ENCODE data around the gene FLT3.
"Not testable (repeated sequence)": the region's sequence is repeated elsewhere in the genome, so short reads cannot be mapped to it uniquely, and the experiment has no call there.

The FLT3 gene

GRCh38 chr13:27972478-27972820 lies 127.9 kb downstream of the FLT3 start:
- no peak for DNase-seq (ENCODE audit: low read depth in 2 of 2)

- DNase-seq (ENCODE audit: low read depth in 2 of 2), result no peak
Measured at GRCh38 chr13:27971776-27972477, 128.4 kb downstream of the FLT3 start.

- no peak for DNase-seq (ENCODE audit: low read depth in 2 of 2)
Measured at GRCh38 chr13:27971236-27971645, 129.1 kb downstream of the FLT3 start.

- DNase-seq (ENCODE audit: low read depth in 2 of 2), result no peak
Measured at GRCh38 chr13:27970382-27971235, 129.8 kb downstream of the FLT3 start.

DNA sequence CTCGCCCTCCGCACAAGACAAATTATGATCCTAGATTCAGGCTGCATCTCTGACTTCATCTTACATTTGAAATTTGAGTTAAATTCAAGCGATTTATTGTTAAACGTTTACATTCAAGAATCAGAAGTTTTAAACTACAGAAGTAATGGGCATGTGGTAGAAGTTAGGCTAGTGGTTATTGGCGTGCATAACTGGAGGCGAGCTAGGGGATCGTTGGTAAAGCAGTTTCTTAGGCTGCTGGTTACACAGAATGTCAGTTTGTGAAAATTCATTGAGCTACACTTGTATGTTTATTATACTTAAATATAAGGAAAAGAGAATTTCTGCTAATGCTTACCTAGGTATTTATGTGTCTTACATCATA lies 130.5 kb downstream of the FLT3 start:
- DNase-seq (ENCODE audit: low read depth in 2 of 2), result no peak

GRCh38 chr13:27969082-27969865 lies 131.1 kb downstream of the FLT3 start, which contains the start of gene CDX2:
TSS of gene CDX2 (minus strand) at chr13:27969315. CDS start at chr13:27969006, 309 bp downstream.
- DNase-seq (ENCODE audit: low read depth in 2 of 2), result no peak

- DNase-seq (ENCODE audit: low read depth in 2 of 2), result no peak
Measured at GRCh38 chr13:27968316-27969081, 131.9 kb downstream of the FLT3 start.

DNA sequence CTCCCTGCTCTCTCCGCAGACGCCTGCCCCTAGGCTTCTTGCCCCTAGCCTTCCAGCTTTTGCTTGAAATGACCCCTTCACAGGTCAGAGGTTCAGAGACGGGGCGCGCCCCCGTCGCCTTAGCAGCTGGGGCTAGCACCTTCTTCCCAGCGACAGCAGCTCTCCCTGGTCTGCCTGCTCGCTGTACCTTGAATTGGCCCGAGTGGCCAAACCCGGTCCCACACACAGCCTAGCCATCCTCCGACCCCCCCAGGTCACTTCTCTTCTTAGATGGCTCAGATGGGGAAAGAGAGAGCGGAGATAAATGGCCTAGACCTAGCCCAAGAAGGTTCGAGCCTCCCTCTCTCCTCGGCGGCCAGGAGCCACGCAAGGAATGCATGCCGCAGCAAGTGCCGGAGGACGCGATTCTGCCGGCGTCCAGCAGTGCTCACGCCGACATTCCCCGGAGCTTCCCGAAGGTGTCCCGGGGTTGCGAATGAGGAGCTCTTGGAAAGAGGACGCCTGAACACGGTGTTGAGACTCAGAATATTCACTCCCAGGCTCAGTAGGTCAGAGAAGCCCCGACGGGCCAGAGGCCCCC lies 132.6 kb downstream of the FLT3 start:
- no peak for DNase-seq (ENCODE audit: low read depth in 2 of 2)

DNA sequence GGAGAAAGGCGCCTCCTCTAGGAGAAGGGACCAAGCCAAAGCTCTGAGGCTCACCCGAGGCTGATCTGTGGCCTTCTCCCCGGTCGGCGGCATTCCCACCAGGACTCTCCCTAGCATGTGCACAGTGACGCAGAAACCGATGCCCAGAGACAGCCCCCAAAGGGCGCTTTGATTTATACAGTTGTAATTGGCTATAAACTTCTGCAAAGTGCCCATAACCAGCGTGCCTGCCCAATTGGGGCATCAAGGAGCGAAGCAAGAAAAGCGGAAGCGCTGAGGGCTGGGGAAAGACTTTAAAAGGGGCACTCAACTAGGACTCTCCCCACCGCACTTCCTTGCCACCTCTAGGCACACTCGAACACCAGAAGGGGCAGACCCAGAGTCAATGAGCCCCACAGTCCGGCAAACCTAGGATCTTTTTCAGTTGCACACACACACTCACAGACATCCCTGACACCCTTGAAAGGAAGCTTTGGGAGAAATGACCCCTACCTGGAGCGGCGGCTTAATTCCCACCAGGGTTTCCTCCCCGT lies 133.1 kb downstream of the FLT3 start:
- no peak for DNase-seq (ENCODE audit: low read depth in 2 of 2)

DNA sequence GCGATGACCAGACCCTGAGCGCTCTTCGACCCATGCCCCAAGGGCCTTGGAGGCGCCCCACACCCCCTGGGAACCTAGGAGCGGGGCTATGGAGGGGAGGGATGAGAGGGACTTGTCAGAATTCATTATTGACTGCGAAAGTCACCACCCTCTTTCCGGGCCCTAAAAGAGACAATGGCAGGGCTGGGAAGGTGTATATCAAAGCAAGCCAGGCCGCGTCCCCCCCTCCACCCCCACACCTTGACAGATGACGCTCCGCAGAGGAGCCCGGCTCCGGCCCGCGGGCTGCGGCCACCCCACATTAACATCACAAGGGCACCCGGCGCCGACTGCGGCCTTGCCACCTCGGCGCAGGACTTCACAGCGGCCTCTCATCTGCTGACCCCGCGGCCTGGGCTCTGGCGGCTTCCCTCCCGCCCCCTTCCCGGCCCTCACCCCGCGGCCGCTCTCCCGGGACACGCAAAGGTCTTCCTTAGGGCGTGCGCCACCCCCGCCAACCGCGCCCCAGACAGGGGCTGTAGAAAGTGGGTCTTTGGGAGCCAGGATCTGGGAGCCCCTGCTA lies 133.7 kb downstream of the FLT3 start:
- DNase-seq (ENCODE audit: low read depth in 2 of 2), result no peak

DNA sequence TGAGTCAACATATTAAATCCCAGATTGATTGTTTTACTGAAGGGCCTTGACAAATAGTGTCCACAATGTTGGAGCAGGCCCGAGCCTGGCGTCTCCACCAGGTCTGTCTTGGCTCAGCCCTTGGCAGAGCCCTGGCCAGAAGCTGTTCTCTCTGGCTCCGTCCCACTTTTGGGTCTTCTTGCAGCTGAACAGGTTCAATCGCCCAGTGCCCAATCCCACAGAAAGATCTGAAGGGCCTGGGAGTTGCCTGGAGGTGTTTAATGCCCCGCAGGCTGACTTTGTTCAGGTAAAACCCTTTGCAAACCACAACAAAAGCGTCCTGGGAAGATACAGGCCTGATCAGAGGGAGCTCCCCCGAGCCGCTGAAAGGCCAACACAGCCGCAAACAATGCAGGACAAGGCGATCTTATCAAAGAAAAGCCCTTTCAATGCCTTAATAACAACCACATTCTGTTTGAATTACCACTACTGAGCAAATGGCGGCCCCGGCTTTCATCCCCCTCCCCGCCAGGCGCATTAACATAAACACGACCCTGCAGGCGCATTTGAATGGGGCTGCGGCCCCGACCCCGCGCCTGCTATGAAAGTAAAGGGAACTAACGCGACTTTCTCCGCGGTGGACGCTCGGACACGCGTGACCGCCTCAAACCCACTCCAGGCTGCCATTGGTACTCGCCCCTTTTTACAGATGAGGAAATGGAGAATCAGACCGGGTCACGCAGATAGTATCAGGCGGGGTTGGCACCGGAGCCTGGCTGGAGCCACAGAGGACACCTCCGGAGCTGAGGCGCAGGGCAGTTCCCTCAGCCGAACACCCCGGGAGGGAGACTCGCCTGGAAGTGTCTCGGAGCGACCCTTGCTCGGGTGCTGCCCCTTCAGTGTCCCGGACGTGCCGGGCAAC lies 134.4 kb downstream of the FLT3 start:
- DNase-seq (ENCODE audit: low read depth in 2 of 2), result no peak

DNA sequence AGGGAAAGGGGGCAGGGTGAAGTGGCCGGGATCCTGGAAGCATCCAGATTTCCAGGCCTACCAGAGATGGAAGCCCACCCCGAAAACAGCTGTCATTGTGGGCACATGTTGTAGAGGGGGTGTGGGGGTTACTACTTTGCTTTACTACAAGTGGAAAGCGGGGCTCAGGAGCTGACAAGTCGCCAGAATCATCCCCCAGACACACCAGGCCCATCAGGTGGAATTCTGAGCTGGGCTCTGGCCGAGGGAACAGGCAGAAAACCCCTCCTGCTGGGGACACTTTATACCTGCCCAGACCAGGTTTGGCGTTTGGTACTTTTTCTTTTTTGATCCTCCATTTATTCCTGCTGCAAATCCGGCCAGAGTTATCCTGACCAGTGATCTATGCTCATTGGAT lies 135.0 kb downstream of the FLT3 start:
- DNase-seq (ENCODE audit: low read depth in 2 of 2), result no peak

- DNase-seq (ENCODE audit: low read depth in 2 of 2), result no peak
Measured at GRCh38 chr13:27964741-27965323, 135.5 kb downstream of the FLT3 start.

DNA sequence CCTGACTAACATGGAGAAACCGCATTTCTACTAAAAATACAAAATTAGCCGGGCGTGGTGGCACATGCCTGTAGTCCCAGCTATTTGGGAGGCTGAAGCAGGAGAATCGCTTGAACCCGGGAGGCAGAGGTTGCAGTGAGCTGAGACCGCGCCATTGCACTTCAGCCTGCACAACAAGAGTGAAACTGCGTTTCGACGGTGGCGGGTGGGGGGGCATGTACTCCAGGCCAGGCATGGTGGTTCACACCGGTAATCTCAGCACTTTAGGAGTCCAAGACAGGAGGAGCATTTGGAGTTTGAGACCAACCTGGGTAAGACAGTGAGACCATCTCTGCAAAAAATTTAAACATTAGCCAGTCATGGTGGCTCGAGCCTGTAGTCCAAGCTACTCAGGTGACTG lies 136.2 kb downstream of the FLT3 start:
- not testable (repeated sequence) for DNase-seq (ENCODE audit: low read depth in 2 of 2)

- DNase-seq (ENCODE audit: low read depth in 2 of 2), result no peak
Measured at GRCh38 chr13:27963491-27963890, 136.9 kb downstream of the FLT3 start.

DNA sequence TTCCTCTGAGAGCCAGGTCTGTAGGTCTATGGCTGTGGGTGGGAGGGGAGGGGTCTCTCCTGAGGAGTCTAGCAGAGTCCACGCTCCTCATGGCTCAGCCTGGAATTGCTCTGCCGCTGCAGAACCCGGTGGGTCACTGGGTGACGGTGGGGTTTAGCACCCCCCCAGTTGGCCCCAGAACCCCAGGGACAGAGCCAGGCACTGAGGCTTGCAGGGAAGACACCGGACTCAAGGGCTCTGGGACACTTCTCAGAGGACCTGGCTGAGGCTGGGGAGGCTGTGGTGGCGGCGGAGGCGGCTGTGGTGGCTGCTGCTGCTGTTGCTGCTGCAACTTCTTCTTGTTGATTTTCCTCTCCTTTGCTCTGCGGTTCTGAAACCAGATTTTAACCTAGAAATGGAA lies 137.4 kb downstream of the FLT3 start:
- DNase-seq (ENCODE audit: low read depth in 2 of 2), result no peak

GRCh38 chr13:27962128-27962841 lies 138.1 kb downstream of the FLT3 start:
- no peak for DNase-seq (ENCODE audit: low read depth in 2 of 2)

DNA sequence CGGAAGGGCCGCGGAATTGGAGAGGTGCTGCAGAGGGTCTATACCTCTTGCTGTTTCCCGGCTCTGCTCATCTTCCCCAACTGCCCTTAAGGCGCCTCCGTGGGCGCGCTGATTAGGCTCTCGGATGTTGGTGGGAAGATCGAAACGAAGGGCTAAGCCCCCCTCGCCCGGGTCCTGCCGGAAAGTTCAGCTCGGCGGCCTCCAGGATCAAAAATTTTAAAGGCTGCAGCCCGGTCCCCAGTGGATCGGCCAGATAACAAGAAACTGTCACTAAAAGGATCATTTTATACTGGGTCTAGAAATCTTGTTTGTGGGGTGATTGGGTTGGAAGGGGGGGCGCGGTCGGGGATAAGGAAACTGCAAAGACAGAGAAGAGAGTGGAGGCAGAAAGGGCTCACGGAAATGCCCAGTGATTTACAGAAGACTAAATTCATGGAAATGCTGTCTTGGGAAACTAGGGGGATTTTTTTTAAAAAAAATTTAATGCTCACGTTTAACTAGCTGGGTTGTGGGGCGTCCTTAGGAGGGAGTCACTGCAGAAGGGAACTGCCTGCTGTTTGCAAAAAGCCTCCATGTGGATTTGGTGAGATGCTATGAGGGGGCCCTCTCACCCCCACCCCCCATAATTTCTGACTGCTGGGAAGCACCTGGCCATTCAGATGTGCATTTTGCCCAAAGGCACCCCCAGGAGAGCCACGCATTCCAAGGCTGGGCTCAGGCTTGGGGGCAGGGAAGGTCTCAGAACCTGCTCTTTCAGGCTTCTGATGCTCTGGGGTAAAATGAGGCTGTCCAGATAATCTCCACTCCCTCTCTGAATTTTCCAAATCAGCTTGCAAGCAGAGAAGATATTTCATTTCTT lies 138.9 kb downstream of the FLT3 start:
- no peak for DNase-seq (ENCODE audit: low read depth in 2 of 2)

Data from fibroblast of skin of left biceps (primary cell).